Activated CD4-positive, alpha-beta T cell treated with anti-CD3 and anti-CD28 coated beads for 36 hours (primary cell): ENCODE results near the gene DUOX1. TPM values are rescaled to one million over a fixed set of nuclear protein-coding genes. Genes with fewer than 3 reads are reported as not detected.
A peak's percentile ranks its signal among the peaks of the same experiment; 100 is the strongest.

Experiments
- ATAC-seq: fragments of 200-7000 bp; cut with Tn5 transposase; one replicate; pipeline ENCODE4 v1.10.0; 2021; ENCODE audit warnings: mild to moderate bottlenecking, moderate library complexity
- CTCF ChIA-PET: fragments of 350-600 bp; sonication (Branson Sonifier 250); formaldehyde crosslinking; loops from one replicate; lab custom pipeline; 2021; ENCODE audit warnings: antibody characterized with exemption; lab: Charles Lee
- POLR2A ChIA-PET: fragments of 350-600 bp; sonication (Branson Sonifier 250); formaldehyde crosslinking; loops from one replicate; lab custom pipeline; 2021; ENCODE audit warnings: antibody characterized with exemption, inconsistent platforms; lab: Charles Lee
- DNase-seq: peaks from one replicate; pipeline ENCODE4 v3.0.0-alpha.2; 2020
- H3K27ac Mint-ChIP-seq: one replicate; pipeline ENCODE4 v1.8.0; 2021; ENCODE audit warnings: mixed read lengths
- H3K27me3 Mint-ChIP-seq: one replicate; pipeline ENCODE4 v1.8.0; 2021; ENCODE audit warnings: mixed read lengths
- H3K36me3 Mint-ChIP-seq: one replicate; pipeline ENCODE4 v1.8.0; 2021; ENCODE audit warnings: low read depth, mixed read lengths
- H3K4me1 Mint-ChIP-seq: one replicate; pipeline ENCODE4 v1.8.0; 2021; ENCODE audit warnings: mixed read lengths
- H3K4me3 Mint-ChIP-seq: one replicate; pipeline ENCODE4 v1.8.0; 2021; ENCODE audit warnings: mild to moderate bottlenecking, moderate library complexity, mixed read lengths
- H3K9me3 Mint-ChIP-seq: one replicate; pipeline ENCODE4 v1.8.0; 2021; ENCODE audit warnings: low read depth, mixed read lengths
- intact Hi-C, 2 experiments: fragments of 100-400 bp; cut with DNase I in 1 of 2; cut with micrococcal nuclease in 1 of 2; formaldehyde crosslinking; loops; one replicate each; pipeline versions ENCODE4 v1.14.2 to v1.15.1; 2022 to 2024; cut with DNase I, micrococcal nuclease
- total RNA-seq, 2 experiments: library from RNA; stranded (reverse); gene quantifications; one replicate each; pipeline ENCODE4 v1.2.3, GENCODE V29; 2021

The DUOX1 gene
- total RNA-seq, 2 experiments from 2014 or later: 0.07 to 0.11 TPM

DNA sequence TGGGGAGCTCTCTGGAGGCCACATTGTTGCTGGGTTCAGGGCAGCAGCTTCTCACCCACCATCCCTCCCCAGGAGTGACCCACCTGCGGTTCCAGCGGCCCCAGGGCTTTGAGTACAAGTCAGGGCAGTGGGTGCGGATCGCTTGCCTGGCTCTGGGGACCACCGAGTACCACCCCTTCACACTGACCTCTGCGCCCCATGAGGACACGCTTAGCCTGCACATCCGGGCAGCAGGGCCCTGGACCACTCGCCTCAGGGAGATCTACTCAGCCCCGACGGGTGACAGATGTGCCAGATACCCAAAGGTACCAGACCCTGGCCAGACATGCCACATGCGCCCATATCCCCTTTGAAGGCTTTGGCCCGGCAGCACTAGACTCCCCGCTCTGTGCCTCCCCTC, 31.9 kb downstream of the DUOX1 start:
- Mint-ChIP-seq H3K4me3 (no peak overlapping the region), H3K27me3 (no peaks in the 10 kb centered on the region), H3K9me3 (no peaks in the 10 kb centered on the region), H3K27ac (no peak overlapping the region), H3K36me3 (peaks cover 2% of the 10 kb centered on the region), H3K4me1 (peaks cover 15% of the 10 kb centered on the region)
- ATAC-seq: no peak
- intact Hi-C loops: no loop called here
- ChIA-PET CTCF (interaction anchor here (0.5 to 2.5 kb wide), 7 partner anchors 8 to 44 kb away, joined by 3 to 18 read pairs (median 4); no protein-coding TSS in a partner anchor), POLR2A (interaction anchor here (0.6 kb wide), 2 partner anchors 240 to 298 kb away, joined by 4 to 5 read pairs; no protein-coding TSS in a partner anchor)
- no peak for DNase-seq

DNA sequence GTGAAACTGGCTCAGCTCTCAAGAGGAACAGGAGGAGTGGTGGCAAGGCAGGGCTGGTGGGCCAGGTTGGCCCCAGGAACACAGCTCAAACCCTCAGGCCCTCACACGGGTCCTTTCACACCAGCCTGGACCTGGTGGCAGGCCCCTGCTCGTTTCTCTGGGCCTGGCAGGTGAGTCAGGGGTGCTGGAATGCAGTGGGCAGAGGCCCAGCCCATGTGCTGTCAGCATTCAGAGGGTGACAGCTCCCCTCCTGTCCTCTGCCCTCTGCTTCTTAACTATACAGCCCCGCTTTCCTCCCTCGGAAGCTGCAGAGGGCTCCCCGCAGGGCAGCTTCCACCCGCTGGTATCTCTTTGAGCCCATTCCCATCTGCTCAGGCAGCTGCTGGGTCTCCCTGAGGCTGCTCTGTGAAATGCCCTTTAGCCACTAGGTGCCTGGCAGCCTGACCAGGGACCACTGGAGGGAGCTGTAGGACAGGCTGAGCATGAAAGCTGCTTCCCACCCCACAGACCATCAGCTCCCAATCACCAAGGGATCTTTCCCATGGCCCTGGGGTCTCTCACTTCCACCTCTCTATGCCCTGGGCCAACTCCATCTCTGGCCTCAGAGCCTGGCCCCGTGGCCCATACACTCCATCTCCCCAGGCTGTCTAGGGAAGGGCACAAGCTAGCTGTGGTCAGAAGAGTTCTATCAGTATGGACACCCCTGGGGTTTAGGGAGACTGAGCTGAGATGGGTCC, 33.1 kb downstream of the DUOX1 start:
- CTCF ChIA-PET: interaction anchor here (0.5 to 3.4 kb wide), 34 partner anchors 8 to 449 kb away, joined by 3 to 29 read pairs (median 4); partner anchors contain the start of gene SHF
- DNase-seq: peak; percentile 80
- POLR2A ChIA-PET: interaction anchor here (1.0 to 1.2 kb wide), 3 partner anchors 23 to 239 kb away, joined by 4 to 6 read pairs (median 5); a partner anchor contains a TSS
- no peak overlapping the region for H3K4me3 Mint-ChIP-seq
- ATAC-seq: peak; percentile 45
- no peak overlapping the region for H3K27ac Mint-ChIP-seq
- H3K27me3 Mint-ChIP-seq: no peaks in the 10 kb centered on the region
- intact Hi-C loops: loop anchor here in 1 of 2 experiments (1.0 kb wide), 2 partner anchors 42 to 236 kb away; no protein-coding TSS in a partner anchor
- H3K36me3 Mint-ChIP-seq: peaks cover 2% of the 10 kb centered on the region
- H3K4me1 Mint-ChIP-seq: peaks cover 9% of the 10 kb centered on the region
- no peaks in the 10 kb centered on the region for H3K9me3 Mint-ChIP-seq

DNA sequence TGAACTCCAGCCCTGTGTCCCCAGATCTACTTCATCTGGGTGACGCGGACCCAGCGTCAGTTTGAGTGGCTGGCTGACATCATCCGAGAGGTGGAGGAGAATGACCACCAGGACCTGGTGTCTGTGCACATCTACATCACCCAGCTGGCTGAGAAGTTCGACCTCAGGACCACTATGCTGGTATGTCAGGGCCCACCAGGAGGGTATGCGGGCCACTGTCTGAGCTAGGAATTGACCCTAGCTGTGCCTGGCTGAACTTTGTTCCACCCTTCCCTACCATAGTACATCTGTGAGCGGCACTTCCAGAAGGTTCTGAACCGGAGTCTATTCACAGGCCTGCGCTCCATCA, 33.7 kb downstream of the DUOX1 start:
- H3K4me1 Mint-ChIP-seq: peaks cover 9% of the 10 kb centered on the region
- H3K9me3 Mint-ChIP-seq: no peaks in the 10 kb centered on the region
- H3K36me3 Mint-ChIP-seq: peaks cover 2% of the 10 kb centered on the region
- intact Hi-C loops: loop anchor here in 1 of 2 experiments (1.0 kb wide), 2 partner anchors 42 to 236 kb away; no protein-coding TSS in a partner anchor
- no peak overlapping the region for H3K27ac Mint-ChIP-seq
- DNase-seq: no peak
- no peak for ATAC-seq
- ChIA-PET POLR2A (interaction anchor here (0.7 to 1.2 kb wide), 4 partner anchors 17 to 239 kb away, joined by 4 to 6 read pairs (median 6); a partner anchor contains a TSS), CTCF (interaction anchor here (0.5 to 3.4 kb wide), 29 partner anchors 8 to 448 kb away, joined by 3 to 29 read pairs (median 4); partner anchors contain the start of gene SHF)
- H3K27me3 Mint-ChIP-seq: no peaks in the 10 kb centered on the region
- H3K4me3 Mint-ChIP-seq: no peak overlapping the region

DNA sequence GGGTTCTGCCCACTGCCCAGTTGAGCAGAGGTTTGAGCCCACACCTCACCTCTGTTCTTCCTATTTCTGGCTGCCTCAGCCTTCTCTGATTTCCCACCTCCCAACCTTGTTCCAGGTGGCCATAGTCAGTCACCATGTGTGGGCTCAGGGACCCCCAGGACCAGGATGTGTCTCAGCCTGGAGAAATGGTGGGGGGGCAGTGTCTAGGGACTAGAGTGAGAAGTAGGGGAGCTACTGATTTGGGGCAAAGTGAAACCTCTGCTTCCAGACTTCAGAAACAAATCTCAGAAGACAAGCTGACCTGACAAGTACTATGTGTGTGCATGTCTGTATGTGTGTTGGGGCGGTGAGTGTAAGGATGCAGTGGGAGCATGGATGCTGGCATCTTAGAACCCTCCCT, 35.1 kb downstream of the DUOX1 start:
- POLR2A ChIA-PET: interaction anchor here (1.0 to 1.2 kb wide), 2 partner anchors 21 to 33 kb away, joined by 3 read pairs; no protein-coding TSS in a partner anchor
- DNase-seq: no peak
- CTCF ChIA-PET: interaction anchor here (0.6 to 3.4 kb wide), 5 partner anchors 35 to 234 kb away, joined by 3 to 29 read pairs (median 5); no protein-coding TSS in a partner anchor
- no peaks in the 10 kb centered on the region for H3K9me3 Mint-ChIP-seq
- intact Hi-C loops: loop anchor here (2.0 to 5.0 kb wide), 2 partner anchors 238 to 292 kb away; a partner anchor contains a TSS
- peak overlapping the region; percentile 72 for H3K27ac Mint-ChIP-seq
- H3K36me3 Mint-ChIP-seq: peaks cover 2% of the 10 kb centered on the region
- peaks cover 9% of the 10 kb centered on the region for H3K4me1 Mint-ChIP-seq
- H3K4me3 Mint-ChIP-seq: peak overlapping the region; percentile 69
- H3K27me3 Mint-ChIP-seq: no peaks in the 10 kb centered on the region
- ATAC-seq: no peak

DNA sequence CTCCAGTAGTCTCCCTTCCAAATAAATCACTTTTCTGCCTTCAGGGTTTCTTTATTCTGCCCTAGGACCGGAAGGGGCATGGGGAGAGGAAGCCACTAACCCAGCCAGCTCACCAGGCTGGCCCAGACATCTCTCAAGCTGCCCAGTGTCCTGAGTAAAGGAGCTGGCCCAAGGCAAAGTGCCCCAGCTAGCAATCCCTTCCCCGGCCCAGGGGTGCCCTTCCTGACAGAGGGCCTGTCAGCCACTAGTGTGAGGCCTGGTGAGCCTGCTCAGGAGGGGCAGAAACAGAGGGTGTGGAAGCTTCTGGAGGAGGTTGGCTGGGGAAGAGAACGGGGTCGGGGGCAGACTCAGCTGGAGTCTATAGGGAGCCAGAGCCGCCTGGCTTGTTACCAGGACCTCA, 35.7 kb downstream of the DUOX1 start:
- intact Hi-C loops: loop anchor here (2.0 to 5.0 kb wide), 2 partner anchors 237 to 292 kb away; a partner anchor contains a TSS
- POLR2A ChIA-PET: interaction anchor here (1.0 to 1.2 kb wide), 2 partner anchors 21 to 32 kb away, joined by 3 read pairs; no protein-coding TSS in a partner anchor

DNA sequence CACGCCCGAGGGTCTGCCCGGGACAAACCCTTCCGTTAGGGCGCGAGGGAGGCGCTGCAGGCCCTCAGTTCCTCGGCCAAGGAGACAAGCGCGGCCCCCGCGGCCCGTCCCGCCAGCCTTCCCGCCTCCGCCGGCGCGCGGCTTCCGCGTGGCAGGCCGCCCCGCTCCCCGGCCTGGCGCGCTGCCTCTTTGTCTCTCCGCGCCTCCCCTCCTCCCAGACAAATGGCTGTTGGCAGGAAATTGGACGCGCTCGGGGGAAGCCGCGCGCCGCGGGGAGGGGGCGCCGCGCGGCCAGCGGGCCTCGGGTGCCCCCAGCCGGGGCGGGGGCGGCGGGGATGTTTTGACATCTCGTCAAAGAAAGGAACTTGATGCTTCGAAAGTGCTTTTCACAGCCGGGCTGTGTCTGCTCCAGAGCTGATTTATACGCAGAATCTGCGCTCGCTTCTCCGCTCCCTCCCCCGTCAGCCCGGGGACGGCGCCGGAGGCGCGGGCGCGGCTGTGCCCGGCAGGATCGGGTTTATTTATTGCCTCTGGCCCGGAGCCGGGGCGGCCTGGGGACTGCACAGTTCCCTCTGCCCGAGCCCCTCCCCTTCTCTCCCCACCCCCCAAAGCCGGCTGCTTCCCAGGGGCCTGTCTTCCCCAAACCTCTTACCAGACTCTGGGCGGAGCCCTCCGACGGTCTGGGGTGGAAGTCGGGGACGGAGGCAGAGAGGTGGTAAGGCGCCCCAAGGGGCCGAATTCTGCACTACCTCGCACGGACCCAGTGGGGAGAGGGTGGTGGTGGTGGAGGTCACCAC, 37.2 kb downstream of the DUOX1 start:
- ATAC-seq: peak; percentile 93
- ChIA-PET CTCF (interaction anchor here (0.8 to 3.6 kb wide), 14 partner anchors 7 to 143 kb away, joined by 3 to 19 read pairs (median 6); no protein-coding TSS in a partner anchor), POLR2A (interaction anchor here (0.6 to 1.3 kb wide), 3 partner anchors 18 to 34 kb away, joined by 3 to 4 read pairs (median 3); no protein-coding TSS in a partner anchor)
- Mint-ChIP-seq H3K4me1 (peaks cover 9% of the 10 kb centered on the region), H3K4me3 (peak overlapping the region; percentile 69), H3K27ac (peak overlapping the region; percentile 77), H3K36me3 (no peaks in the 10 kb centered on the region), H3K9me3 (no peaks in the 10 kb centered on the region), H3K27me3 (no peaks in the 10 kb centered on the region)
- intact Hi-C loops: loop anchor here (1.0 to 5.0 kb wide), 10 partner anchors 14 to 420 kb away; partner anchors contain the start of gene BLOC1S6 (in 1 of the 2)
- peak; percentile 91 for DNase-seq

More for the DNA sequence above, 35.7 kb downstream of the DUOX1 start:
- DNase-seq (no peak), ATAC-seq (no peak)
- Mint-ChIP-seq H3K27ac (peak overlapping the region; percentile 72), H3K36me3 (peaks cover 2% of the 10 kb centered on the region), H3K9me3 (no peaks in the 10 kb centered on the region), H3K27me3 (no peaks in the 10 kb centered on the region), H3K4me3 (peak overlapping the region; percentile 69), H3K4me1 (peaks cover 9% of the 10 kb centered on the region)
- CTCF ChIA-PET: interaction anchor here (1.1 to 3.4 kb wide), 2 partner anchors 39 to 211 kb away, joined by 3 to 29 read pairs; no protein-coding TSS in a partner anchor

DNA sequence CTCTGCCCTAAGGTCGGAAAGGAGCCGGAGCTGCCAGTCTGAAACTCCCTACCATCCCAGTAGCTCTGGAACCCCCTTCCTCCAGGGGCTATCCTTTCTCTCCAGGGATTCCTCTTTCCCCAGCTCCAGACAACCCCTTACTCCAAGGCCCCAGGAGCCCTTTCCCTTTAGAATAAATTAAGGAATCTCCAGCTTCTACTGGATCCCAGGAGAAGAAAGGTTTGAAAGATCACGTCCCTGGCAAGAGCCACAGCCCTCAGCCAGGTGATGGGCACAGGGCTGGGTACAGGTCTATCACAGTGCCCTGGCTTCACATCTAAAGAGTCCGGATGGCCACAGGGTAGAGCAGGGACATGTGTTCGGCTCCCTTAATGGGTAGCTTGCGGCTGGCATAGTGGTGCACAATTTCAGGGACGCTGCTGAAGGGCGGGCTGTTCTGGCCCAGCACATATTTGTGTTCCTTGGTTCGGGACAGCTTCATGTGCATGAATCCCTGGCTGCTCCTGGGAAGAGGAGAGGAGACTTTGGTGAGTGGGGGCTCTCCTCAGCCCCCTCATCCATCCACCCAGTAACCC, 37.9 kb downstream of the DUOX1 start:
- peak overlapping the region; percentile 77 for H3K27ac Mint-ChIP-seq
- ChIA-PET CTCF (interaction anchor here (0.8 to 3.6 kb wide), 19 partner anchors 8 to 217 kb away, joined by 3 to 19 read pairs (median 5); partner anchors contain the start of gene SHF), POLR2A (interaction anchor here (0.9 to 1.3 kb wide), 3 partner anchors 19 to 30 kb away, joined by 3 to 5 read pairs (median 4); partner anchors contain the start of gene SHF)
- peak overlapping the region; percentile 69 for H3K4me3 Mint-ChIP-seq
- H3K36me3 Mint-ChIP-seq: no peaks in the 10 kb centered on the region
- no peak for DNase-seq
- H3K4me1 Mint-ChIP-seq: peaks cover 9% of the 10 kb centered on the region
- ATAC-seq: no peak
- H3K27me3 Mint-ChIP-seq: no peaks in the 10 kb centered on the region
- intact Hi-C loops: loop anchor here (1.0 to 5.0 kb wide), 9 partner anchors 13 to 419 kb away; partner anchors contain the start of gene BLOC1S6 (in 1 of the 2)
- no peaks in the 10 kb centered on the region for H3K9me3 Mint-ChIP-seq

DNA sequence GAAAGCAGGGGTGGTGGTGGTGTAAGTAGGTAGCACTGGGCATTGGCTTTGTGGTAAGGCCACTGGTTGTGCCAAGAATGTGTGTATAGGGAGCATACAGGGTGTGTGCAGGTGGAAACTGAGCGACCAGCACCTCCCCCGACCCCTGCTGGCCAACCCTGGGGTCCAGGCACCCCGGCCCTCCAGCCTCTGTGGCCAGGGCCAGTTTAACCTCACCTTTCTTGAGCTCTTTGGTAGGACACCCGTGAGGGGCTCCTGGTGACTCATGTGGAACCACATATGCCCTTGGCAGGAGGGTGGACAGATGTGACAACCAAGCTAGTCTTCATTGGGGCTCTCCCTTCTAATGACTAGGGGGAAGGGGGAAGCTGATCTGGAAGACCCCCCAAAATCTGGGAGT, 38.5 kb downstream of the DUOX1 start:
- no peak overlapping the region for H3K27ac Mint-ChIP-seq
- peaks cover 9% of the 10 kb centered on the region for H3K4me1 Mint-ChIP-seq
- intact Hi-C loops: loop anchor here (5.0 kb wide), 1 partner anchor 289 kb away; no protein-coding TSS in a partner anchor
- H3K4me3 Mint-ChIP-seq: no peak overlapping the region
- CTCF ChIA-PET: interaction anchor here (0.9 to 3.6 kb wide), 14 partner anchors 9 to 218 kb away, joined by 3 to 19 read pairs (median 5); partner anchors contain the start of gene SHF
- DNase-seq: no peak
- no peaks in the 10 kb centered on the region for H3K27me3 Mint-ChIP-seq
- no peak for ATAC-seq
- H3K36me3 Mint-ChIP-seq: no peaks in the 10 kb centered on the region
- H3K9me3 Mint-ChIP-seq: no peaks in the 10 kb centered on the region
- POLR2A ChIA-PET: interaction anchor here (0.9 to 1.3 kb wide), 3 partner anchors 18 to 30 kb away, joined by 3 to 5 read pairs (median 4); partner anchors contain the start of gene SHF

DNA sequence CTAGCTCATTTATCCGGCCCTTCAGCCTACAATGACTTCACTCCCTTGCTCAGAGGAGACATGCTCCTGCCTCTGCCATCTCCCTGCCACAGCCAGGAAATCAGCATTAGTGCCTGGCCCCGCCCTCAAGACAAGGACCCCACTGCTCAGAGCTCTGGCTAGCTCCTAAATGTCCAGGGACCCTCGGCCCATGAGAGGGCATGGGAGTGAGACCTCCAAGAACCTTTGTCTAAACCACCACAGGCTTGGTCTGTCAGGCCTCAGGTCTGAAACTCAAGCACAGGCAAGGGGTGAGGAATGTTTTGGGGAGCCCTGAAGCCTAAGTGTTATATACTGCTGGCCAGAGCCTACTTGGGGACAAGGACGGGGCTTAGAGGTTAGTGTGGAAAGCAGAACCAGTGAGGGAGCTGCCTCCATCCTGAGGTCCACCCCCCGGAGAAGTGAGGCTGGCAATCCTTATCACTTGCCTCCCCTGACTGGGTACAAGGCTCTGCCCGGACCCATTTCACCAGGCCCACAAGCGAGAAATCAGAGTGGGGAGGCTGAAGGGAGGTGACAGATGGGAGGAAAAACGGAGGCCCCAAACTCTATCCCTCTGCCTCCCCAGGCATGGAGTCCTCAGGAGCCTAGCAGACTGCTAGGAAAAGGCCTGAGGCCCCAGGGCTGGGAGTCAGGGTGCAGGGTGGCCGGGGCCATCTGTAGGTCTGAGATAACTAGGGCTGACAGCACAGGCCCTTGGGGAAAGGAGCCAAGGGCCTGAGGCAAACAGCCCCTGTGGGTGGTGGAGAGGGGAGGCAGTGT, 39.2 kb downstream of the DUOX1 start:
- H3K4me1 Mint-ChIP-seq: peaks cover 9% of the 10 kb centered on the region
- CTCF ChIA-PET: interaction anchor here (0.9 to 3.6 kb wide), 13 partner anchors 8 to 260 kb away, joined by 3 to 19 read pairs (median 5); partner anchors contain the start of gene SHF
- POLR2A ChIA-PET: interaction anchor here (0.9 to 1.3 kb wide), 2 partner anchors 19 to 29 kb away, joined by 3 to 5 read pairs; partner anchors contain the start of gene SHF
- no peak overlapping the region for H3K27ac Mint-ChIP-seq
- ATAC-seq (no peak), DNase-seq (no peak)
- H3K9me3 Mint-ChIP-seq: no peaks in the 10 kb centered on the region
- no peaks in the 10 kb centered on the region for H3K27me3 Mint-ChIP-seq
- intact Hi-C loops: loop anchor here (5.0 kb wide), 1 partner anchor 288 kb away; no protein-coding TSS in a partner anchor
- no peak overlapping the region for H3K4me3 Mint-ChIP-seq
- H3K36me3 Mint-ChIP-seq: no peaks in the 10 kb centered on the region
